Progenitor cell of endocrine pancreas (in vitro differentiated cells): ENCODE results near the gene OR4Q3. TPM values are rescaled to one million over a fixed set of nuclear protein-coding genes. Genes with fewer than 3 reads are reported as not detected.
"Not testable (repeated sequence)": the region's sequence is repeated elsewhere in the genome, so short reads cannot be mapped to it uniquely, and the experiment has no call there.

Source experiments
- DNase-seq: peaks from one replicate; pipeline ENCODE4 v3.0.0; 2021; ENCODE audit warnings: low spot score; ENCODE audit not compliant: unreplicated experiment
- H3K27ac Mint-ChIP-seq: 2 replicates; pipeline ENCODE4 v1.8.0; 2021; ENCODE audit warnings: mild to moderate bottlenecking, moderate library complexity, mixed read lengths
- H3K27me3 Mint-ChIP-seq: 2 replicates; pipeline ENCODE4 v1.8.0; 2021; ENCODE audit warnings: mixed read lengths
- H3K36me3 Mint-ChIP-seq: 2 replicates; pipeline ENCODE4 v1.8.0; 2022; ENCODE audit warnings: mixed read lengths; ENCODE audit not compliant: insufficient read depth
- H3K4me1 Mint-ChIP-seq: 2 replicates; pipeline ENCODE4 v1.8.0; 2021; ENCODE audit warnings: low read depth, mixed read lengths
- H3K4me3 Mint-ChIP-seq: 2 replicates; pipeline ENCODE4 v1.8.0; 2021; ENCODE audit warnings: low read depth, mild to moderate bottlenecking, moderate library complexity, mixed read lengths
- H3K9me3 Mint-ChIP-seq: 2 replicates; pipeline ENCODE4 v1.8.0; 2021; ENCODE audit warnings: low read depth, mixed read lengths
- long read RNA-seq: library from polyadenylated mRNA; unstranded; transcript quantifications from one replicate; pipeline ENCODE4 v2.0.0, GENCODE V29; 2020
- total RNA-seq: library from RNA; stranded (reverse); gene quantifications from 2 replicates; pipeline ENCODE4 v1.2.1, GENCODE V29; 2021
- TF ChIP-seq, protein P1 (sequence below): fragments of 200-600 bp; sonication (generic); IDR thresholded peaks from one replicate; pipeline ENCODE4 v1.5.0; 2021; ENCODE audit warnings: antibody characterized with exemption, mild to moderate bottlenecking; ENCODE audit not compliant: unreplicated experiment

OR4Q3 gene
- not detected in 2 replicates for total RNA-seq
- long read RNA-seq = 0 reads

DNA sequence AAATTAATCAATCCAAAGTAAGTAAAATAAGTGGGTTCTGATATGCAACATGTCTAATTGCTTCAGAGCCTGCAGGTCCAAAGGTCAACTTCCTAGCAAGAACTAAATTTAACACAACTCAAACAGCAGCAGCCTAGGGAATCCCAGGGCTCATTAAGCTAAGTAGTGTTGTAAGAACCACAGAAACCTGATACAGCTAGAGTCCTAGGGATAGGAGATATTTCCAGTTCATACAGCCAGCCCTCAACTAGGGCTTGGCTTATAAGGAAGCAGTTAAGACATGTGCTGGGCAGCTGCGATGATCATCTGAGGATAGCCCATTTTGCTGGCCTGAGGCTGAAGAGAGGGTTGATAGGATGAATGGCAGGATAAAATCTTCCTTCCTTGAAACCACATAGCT lies at the start of gene OR4Q3:
Gene OR4Q3, plus strand, starts transcription at position 316 of the 400 bp plus-strand sequence.
- Mint-ChIP-seq H3K27me3 (no peaks in the 10 kb centered on the region), H3K9me3 (peaks cover 54% of the 10 kb centered on the region), H3K4me1 (no peaks in the 10 kb centered on the region), H3K36me3 (peaks cover 7% of the 10 kb centered on the region), H3K27ac (no peak within 1 kb of the TSS), H3K4me3 (no peak within 1 kb of the TSS)
- no peak for DNase-seq
- TF ChIP-seq, protein P1, sequence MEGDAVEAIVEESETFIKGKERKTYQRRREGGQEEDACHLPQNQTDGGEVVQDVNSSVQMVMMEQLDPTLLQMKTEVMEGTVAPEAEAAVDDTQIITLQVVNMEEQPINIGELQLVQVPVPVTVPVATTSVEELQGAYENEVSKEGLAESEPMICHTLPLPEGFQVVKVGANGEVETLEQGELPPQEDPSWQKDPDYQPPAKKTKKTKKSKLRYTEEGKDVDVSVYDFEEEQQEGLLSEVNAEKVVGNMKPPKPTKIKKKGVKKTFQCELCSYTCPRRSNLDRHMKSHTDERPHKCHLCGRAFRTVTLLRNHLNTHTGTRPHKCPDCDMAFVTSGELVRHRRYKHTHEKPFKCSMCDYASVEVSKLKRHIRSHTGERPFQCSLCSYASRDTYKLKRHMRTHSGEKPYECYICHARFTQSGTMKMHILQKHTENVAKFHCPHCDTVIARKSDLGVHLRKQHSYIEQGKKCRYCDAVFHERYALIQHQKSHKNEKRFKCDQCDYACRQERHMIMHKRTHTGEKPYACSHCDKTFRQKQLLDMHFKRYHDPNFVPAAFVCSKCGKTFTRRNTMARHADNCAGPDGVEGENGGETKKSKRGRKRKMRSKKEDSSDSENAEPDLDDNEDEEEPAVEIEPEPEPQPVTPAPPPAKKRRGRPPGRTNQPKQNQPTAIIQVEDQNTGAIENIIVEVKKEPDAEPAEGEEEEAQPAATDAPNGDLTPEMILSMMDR = no peak

DNA sequence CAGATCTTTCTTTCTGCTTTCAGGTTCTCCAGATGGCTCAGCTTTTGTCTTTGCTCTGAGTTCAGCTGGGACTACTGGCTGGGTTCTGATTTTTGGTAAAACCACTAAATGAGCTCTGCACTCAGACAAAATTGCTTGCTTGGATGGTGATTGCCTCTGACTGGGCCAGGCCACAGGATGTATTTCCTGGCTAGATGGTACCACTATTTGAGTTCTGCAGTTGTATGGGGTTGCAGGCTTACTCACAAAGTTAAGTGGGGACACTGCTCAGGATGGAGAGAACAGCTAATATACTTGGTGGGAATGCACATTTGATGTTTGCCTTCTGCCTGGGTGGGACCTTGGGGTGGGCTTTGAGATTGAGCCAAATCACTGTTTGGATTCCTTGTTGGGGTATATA lies 14.0 kb upstream of the OR4Q3 start:
- Mint-ChIP-seq H3K36me3 (peaks cover 5% of the 10 kb centered on the region), H3K4me1 (no peaks in the 10 kb centered on the region), H3K27me3 (no peaks in the 10 kb centered on the region), H3K4me3 (no peak overlapping the region), H3K9me3 (peaks cover 29% of the 10 kb centered on the region), H3K27ac (no peak overlapping the region)
- DNase-seq = no peak
- TF ChIP-seq, protein P1 = no peak

DNA sequence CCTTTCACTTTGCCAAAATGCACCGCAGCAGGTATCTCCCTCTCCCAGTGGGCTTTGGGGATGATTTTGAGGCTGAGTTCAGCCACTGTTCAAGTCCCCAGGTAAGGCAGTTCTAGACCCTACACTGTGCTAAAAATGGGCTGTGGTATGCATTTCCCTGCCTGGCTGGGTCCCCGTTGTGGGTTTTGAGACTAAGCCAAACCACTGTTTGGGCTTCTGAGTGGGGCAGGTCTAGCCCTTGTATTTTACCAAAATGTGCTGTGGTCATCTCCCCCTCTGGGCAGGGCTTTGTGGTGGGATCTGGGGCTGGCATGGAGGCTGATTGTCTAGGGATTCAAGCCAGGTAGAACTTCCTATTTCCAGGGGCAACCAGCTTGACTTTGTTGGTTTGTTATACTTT lies 13.6 kb upstream of the OR4Q3 start:
- H3K27me3 Mint-ChIP-seq = no peaks in the 10 kb centered on the region
- TF ChIP-seq, protein P1 = no peak
- peaks cover 5% of the 10 kb centered on the region for H3K36me3 Mint-ChIP-seq
- DNase-seq = no peak
- H3K27ac Mint-ChIP-seq = no peak overlapping the region
- peaks cover 29% of the 10 kb centered on the region for H3K9me3 Mint-ChIP-seq
- H3K4me3 Mint-ChIP-seq = no peak overlapping the region
- H3K4me1 Mint-ChIP-seq = no peaks in the 10 kb centered on the region

DNA sequence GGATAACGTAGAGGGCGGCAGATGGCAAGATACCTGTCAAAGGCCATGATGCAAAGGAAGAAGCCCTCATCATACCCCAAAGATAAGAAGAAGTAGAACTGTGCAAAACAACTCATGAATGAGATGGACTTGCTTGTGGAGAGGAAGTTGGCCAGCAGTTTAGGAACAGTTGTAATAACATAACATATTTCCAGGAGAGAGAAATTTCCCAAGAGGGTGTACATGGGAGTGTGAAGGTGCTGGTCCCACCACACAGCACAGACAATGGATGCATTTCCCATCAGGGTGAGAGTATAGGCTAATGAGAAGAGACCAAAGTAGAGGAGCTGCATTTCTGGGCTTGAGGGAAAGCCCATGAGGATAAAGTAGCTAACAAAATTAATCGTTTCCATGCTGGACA lies 9.5 kb upstream of the OR4Q3 start:
- not testable (repeated sequence) for H3K36me3 Mint-ChIP-seq, H3K4me1 Mint-ChIP-seq, H3K27ac Mint-ChIP-seq, H3K27me3 Mint-ChIP-seq, H3K4me3 Mint-ChIP-seq, DNase-seq
- H3K9me3 Mint-ChIP-seq = peaks cover 42% of the 10 kb centered on the region

DNA sequence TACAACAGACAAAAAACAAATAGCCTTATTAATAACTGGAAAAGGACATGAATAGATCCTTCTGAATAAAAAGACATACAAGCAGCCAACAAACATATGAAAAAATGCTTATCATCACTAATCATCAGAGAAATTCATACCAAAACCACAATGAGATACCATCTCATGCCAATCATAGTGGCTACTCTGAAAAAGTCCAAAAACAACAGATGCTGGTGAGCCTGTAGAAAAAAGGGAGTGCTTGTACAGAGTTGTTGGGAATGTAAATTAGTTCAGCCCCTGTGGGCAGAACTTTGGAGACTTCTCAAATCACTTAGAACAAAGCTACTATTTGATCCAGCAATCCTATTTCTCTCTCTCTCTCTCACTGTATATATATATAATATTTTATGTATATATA lies 8.9 kb downstream of the OR4Q3 start:
- H3K36me3 Mint-ChIP-seq, H3K27ac Mint-ChIP-seq, H3K4me1 Mint-ChIP-seq, H3K4me3 Mint-ChIP-seq, DNase-seq, H3K27me3 Mint-ChIP-seq: not testable (repeated sequence)
- peaks cover 28% of the 10 kb centered on the region for H3K9me3 Mint-ChIP-seq

DNA sequence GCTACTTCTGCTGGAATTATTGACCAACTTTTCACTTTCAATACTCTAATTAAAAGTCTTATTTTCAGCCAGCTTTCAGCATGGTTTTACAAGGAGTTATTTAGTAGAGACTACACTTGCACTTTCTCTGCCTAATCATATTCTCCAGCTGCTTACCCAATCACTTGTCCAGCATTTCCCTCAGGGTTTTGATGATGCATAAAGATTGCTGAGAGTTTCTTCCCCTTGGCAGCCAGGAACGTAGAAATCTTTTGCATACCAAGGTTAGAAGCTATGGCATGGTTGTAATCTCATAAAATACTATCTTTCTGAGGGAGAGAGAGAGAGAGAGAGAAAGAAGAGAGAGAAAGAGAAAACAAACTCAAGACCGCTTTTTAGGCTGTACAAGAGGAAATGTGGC lies 10.8 kb downstream of the OR4Q3 start:
- H3K27ac Mint-ChIP-seq = no peak overlapping the region
- no peaks in the 10 kb centered on the region for H3K27me3 Mint-ChIP-seq
- no peaks in the 10 kb centered on the region for H3K36me3 Mint-ChIP-seq
- TF ChIP-seq, protein P1 = no peak
- DNase-seq = no peak
- no peaks in the 10 kb centered on the region for H3K4me1 Mint-ChIP-seq
- H3K4me3 Mint-ChIP-seq = no peak overlapping the region
- peaks cover 28% of the 10 kb centered on the region for H3K9me3 Mint-ChIP-seq

DNA sequence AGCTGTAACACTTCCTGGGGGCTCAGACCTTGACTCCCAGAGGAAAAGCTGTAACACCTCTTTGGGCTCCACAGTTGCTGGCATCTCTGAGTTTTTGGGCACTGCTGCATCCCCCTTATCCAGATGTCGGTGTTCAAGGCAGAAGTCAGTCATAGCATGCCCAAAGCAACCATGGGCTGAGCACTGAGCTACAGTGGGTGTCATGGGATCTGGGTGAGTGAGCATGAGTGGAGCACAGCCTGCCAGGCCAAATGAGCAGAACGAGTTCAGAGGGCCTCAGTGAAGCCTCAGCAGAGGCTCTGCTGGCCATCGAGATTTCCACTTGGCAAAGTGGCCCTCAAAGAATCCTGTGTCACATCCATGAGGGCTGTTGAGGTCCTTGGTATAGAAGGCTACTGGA lies 28.1 kb downstream of the OR4Q3 start:
- not testable (repeated sequence) for H3K4me3 Mint-ChIP-seq, DNase-seq, H3K27ac Mint-ChIP-seq, H3K36me3 Mint-ChIP-seq, H3K27me3 Mint-ChIP-seq, H3K4me1 Mint-ChIP-seq
- peaks cover 80% of the 10 kb centered on the region for H3K9me3 Mint-ChIP-seq
